Testis (tissue), 2 donors: Measurements from ENCODE around the gene NPAP1.

ENCODE experiments used
- CTCF ChIP-seq, 3 experiments: fragments of 450-650 bp in 2 of 3; fragments of 200-600 bp in 1 of 3; sonication (generic) in 1 of 3; IDR thresholded peaks; one replicate each; pipeline ENCODE4 v1.5.1; 2016 to 2019; ENCODE audit warnings: antibody characterized with exemption in 3 of 3, mild to moderate bottlenecking in 2 of 3, moderate library complexity in 1 of 3
- POLR2A ChIP-seq: fragments of 450-650 bp; IDR thresholded peaks from one replicate; pipeline ENCODE4 v1.6.1; 2017; ENCODE audit warnings: antibody characterized with exemption, mild to moderate bottlenecking, moderate library complexity

- TF ChIP-seq CTCF (IDR thresholded peaks at IDR 0.05), result no peak
- TF ChIP-seq POLR2A, result no peak
Measured at GRCh38 chr15:24659622-24660021, 16.0 kb upstream of the NPAP1 start.
